DMS153 treated with DMSO at 0.1 percent for 48 hours (cell line): ENCODE measurements around the gene KRTAP23-1.

Source experiments
- DNase-seq: peaks from one replicate; lab custom pipeline; 2025; ENCODE audit not compliant: unreplicated experiment; lab: John Stamatoyannopoulos, UW

Gene KRTAP23-1

DNA sequence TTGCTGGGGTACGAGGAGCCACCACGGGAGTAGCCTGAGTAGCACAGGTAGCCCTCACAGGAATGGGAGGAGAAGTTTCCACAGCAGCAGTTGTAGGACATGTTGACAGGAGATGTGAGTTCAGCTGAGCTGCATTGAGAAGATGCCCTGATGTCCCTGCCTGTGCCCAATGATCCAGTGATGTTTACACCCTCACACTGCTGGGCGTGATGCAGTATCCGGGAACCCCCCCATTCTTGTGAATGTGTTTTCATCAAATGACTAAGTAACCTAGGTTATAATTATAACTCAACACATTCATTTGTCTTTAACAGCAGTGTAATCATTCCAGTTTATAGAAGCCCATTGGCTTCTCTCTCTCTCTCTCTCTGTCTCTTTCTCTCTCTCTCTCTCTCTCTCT lies at the start of gene KRTAP23-1:
TSS of gene KRTAP23-1 (minus strand) at position 101 of the 400 bp plus-strand sequence. CDS start at position 101, 0 bp downstream.
- DNase-seq = no peak

DNA sequence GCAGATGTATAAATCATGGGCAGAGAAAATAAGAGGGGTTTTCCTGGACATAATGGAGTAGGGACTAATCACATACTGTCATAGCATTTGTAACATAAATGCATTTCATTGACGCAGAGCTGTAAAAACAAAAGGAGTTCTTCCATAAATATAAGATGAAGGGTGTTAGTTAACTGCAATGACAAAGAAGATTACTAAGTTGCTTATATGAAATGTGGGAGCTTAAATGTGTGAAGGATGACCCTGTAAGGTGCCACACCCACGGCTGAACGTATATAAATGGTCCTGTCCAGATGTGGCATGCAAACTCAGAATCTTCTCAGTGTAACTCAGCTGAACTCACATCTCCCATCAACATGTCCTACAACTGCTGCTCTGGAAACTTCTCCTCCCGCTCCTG lies 47.3 kb upstream of the KRTAP23-1 start, which contains the start of gene KRTAP13-1:
TSS of gene KRTAP13-1 (plus strand) at position 301 of the 400 bp plus-strand sequence. CDS start at position 357, 56 bp downstream.
- no peak for DNase-seq

GRCh38 chr21:30391492-30392025 lies 43.2 kb upstream of the KRTAP23-1 start:
- no peak for DNase-seq

DNA sequence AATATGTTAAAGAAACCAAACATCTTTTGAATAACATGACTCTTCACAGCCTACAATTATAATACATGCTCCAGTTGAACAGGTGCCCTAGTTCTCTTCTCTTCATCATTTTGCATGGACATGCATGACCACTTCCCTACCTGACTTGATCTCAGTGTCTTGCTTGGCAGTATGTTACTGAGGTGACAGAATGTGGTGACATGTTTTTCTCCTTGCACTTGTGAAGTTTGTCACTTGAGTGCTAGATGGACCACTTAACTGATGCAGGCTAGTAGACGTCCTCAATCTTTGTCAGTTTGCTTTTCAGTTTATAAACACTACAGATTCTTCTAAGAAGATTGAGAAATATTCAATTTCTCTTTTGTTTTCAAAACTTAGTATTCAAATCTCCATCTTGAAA lies 33.8 kb upstream of the KRTAP23-1 start:
- DNase-seq = no peak

- DNase-seq = no peak
These were observed 23.8 kb upstream of the KRTAP23-1 start, which contains the start of gene KRTAP13-2 for GRCh38 chr21:30372139-30372770. TSS of gene KRTAP13-2 (minus strand) at chr21:30372271. CDS start at chr21:30372213, 58 bp downstream.

- DNase-seq = no peak
These were observed 7.5 kb upstream of the KRTAP23-1 start for GRCh38 chr21:30355906-30356305.

GRCh38 chr21:30354308-30355005 lies 6.1 kb upstream of the KRTAP23-1 start:
- no peak for DNase-seq

DNA sequence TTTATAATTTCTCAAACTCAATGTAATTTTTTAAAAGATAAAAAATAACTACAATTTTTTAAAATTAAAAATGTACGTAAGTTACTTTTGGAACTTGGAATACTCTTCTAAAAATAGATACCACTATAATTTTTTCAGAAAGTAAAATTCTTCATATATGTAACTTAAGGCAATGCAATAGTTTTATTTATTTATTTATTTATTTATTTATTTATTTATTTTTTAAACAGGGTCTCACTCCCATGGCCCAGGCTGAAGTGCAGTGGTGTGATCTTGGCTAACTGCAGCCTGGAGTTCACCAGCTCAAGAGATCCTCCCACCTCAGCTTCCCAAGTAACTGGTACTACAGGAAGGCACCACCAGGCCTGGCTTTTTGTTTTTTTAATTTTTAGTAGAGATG lies 3.1 kb upstream of the KRTAP23-1 start:
- no peak for DNase-seq

DNA sequence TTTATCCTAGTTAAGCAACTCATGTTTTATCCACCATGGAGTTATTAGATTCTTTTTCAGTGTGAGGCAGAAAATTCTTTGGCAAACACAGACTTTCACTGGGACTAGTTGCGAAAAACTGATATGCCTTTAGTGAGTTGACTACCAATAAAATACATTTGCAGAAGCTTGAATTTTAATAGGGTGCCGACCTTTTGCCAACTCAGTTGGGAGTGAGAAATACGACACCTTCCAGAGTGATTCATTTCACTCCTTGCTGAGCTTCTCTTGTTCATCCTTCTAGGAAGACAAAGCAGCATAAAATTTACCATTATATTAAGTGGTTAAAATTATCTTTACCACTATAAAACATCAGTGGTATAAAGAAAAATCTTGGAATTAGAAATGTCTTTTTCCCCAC lies 1.2 kb upstream of the KRTAP23-1 start:
- no peak for DNase-seq

- DNase-seq = no peak
These were observed 3.4 kb downstream of the KRTAP23-1 start for GRCh38 chr21:30345014-30345413.

- peak; percentile 3 for DNase-seq
These were observed 7.5 kb downstream of the KRTAP23-1 start for GRCh38 chr21:30340714-30341573.

GRCh38 chr21:30338717-30339116 lies 9.7 kb downstream of the KRTAP23-1 start:
- DNase-seq = no peak

DNA sequence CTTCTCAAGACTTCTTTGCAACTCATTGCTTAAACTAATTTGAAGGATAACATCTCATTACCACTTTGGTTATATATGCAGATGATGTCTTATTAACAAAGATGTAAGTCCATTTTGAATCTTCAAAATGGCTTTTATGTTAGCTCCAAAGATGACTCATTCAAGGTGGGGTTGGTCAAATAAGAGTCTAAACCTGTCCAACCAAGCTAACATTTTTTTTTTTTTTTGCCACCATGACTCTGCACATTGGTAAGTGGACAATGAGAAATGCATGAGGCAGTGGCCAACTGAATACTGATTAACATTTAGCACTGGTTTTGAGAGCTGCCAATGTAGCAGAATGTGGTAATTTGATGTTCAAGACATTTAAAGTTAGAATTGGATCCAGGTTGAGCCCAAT lies 10.6 kb downstream of the KRTAP23-1 start:
- no peak for DNase-seq

DNA sequence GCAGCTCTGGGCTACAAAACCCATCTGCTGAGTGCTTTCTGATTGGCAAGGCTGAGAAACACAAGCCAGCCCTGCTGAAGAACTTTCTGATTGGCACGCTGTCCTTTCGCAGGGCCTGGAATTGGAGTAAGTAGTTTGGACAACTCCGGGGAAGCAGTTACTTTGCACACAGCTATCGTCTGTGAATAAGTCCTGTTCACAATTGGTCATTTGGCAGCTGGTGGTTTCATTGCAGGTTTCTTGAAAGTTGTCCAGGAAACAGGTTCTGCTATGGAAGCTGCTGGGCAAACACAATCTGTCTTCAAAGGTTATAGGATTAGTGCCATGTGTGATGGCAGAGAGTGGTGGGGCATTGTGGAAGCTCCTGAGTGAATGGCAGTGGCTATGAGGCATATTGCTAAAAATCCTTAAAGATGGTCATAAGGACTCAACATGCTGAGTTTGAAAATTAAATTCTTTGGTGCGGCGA lies 11.1 kb downstream of the KRTAP23-1 start, which contains the start of gene KRTAP27-1:
TSS of gene KRTAP27-1 (minus strand) at position 419 of the 469 bp plus-strand sequence. CDS start at position 393, 26 bp downstream.
- no peak for DNase-seq

DNA sequence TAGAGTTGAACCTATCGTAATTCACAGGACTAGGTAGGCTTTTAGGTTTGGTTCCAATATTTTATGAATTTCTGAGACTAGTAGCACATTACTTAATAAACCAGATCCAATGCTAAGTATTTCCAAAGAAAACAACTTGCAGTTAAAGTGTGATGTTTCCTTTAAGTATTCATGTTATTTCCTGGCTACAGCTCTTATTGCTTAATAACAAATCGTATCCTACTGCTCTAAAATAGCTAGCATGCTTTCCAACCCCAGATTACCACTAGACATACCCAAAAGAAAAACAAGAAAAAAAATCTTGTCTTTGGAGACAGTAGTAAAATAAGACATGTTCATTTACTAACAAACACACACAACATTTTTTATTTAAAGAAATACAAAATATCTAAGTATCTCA lies 11.8 kb downstream of the KRTAP23-1 start:
- no peak for DNase-seq

- DNase-seq = no peak
These were observed 14.7 kb downstream of the KRTAP23-1 start for GRCh38 chr21:30333736-30334135.

DNA sequence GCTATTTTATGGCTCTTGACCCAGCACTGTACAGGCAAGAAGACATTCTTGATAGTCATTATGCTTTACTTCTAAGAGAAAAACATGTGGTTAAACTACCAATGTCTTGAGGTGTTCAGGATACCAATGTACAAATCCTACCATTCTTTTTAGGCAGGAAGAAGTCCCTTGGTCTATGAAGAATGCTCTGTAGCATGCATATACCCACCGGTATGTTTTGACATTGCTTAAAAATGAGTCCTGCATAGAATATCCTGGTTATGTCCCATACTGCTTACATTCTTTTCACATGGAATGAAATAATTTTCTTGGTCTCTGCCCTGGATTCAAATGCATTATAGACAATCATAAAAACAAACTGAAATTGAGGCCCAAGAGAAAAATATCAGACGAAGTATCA lies 15.7 kb downstream of the KRTAP23-1 start:
- no peak for DNase-seq

DNA sequence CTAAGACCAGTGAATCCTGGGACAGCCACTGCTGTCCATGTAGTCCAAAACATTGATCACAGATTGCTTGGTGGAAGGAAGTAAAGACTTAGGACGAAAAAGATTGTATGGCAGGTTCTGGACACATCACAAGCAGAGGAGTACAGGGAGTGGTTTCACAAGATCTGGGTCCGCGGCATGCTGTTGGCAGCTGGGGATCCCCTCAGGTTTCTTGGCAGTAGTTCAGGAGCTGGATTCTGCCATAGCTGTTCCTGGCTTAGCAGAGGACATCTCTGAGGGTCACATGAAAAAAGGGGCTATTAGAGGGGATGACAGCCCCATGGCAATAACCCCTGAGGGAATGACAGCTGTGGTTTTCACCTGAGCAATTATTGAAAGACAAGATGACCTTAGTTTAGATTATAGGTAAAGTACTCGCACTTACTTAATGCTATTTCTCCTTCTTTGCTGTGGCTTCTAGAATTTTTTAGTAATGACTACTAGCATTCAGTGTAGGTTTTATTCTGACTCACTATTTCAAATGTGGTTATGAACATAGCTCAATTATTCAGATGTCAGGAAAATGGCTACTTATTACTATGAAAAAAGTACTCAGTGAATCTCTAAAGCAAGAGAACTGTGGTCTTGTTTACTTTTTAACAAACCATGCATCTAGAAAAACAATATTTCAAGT lies 19.1 kb downstream of the KRTAP23-1 start:
- DNase-seq = no peak

DNA sequence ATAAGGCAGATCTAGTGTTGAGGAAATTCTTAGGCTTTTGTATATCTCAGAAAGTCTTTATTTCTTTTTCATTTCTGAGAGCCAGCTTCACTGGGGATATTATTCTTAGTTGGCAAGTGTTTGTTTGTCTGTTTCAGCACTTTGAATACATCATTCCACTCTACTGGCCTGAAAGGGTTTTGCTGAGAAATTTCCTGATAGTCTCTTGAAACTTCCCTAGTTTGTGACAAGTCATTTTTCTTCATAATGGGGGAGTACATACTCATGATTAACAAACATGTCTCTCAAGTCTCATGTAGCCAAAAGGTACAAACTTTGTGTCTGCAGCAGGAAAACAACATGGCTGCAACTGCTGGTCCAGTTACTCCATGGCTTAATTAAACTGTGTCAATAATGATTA lies 22.0 kb downstream of the KRTAP23-1 start:
- DNase-seq = no peak

DNA sequence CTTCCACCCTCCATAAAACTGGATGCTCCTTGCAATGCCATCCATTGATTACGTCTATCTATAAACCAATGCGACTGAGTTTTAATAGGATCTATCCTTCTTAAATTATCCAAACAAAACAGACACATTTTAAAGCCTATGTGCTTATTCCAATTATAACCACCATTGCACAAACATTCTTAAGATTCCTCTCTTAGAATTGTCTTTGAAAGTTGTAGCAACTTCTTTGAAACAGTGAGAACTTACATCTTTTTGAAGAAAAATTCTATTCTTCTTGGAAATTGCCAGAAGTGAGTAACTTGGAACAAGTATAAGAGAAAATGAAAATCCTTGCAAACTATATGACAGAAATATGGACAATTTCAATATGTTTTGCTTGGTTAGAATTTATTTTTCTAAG lies 28.2 kb downstream of the KRTAP23-1 start, which contains the start of gene KRTAP26-1:
TSS of gene KRTAP26-1 (minus strand) at position 101 of the 400 bp plus-strand sequence. CDS start 280 bp downstream, outside the sequence.
- DNase-seq = no peak
